Measurements from ENCODE around the gene GOSR2.
A peak's percentile ranks its signal among the peaks of the same experiment; 100 is the strongest.
"Not testable (repeated sequence)": the region's sequence is repeated elsewhere in the genome, so short reads cannot be mapped to it uniquely, and the experiment has no call there.

The GOSR2 gene

DNA sequence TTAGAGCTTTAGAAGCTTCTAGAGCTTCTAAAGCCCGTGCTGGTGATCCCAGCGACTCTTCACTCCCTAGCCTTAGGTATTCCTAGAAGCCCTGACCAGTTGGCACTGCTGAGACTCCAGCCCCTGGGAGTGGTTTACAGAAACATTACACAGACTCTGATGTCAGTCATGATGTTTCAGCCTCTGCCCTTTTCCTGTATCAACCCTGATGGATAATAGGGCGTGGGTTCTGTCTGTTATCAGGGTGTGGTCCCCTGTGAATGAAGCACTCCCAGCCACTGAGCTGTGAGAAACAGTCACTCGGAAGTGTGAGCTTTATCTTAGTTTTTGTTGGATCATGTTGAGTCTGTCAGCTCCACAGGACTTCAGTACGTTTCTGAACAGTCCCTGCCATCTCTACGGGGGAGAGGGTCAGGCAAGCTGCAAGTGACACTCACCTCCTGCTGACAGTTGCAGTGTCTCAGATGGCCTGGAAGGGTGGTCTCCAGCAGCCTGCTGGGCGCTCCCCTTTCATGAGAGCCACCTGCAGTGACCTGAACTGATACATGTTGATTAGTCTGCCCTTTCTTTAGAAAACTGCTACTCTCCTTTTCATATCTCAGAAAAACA is 12.8 kb downstream of the GOSR2 start:
- DNase-seq = no peak

DNA sequence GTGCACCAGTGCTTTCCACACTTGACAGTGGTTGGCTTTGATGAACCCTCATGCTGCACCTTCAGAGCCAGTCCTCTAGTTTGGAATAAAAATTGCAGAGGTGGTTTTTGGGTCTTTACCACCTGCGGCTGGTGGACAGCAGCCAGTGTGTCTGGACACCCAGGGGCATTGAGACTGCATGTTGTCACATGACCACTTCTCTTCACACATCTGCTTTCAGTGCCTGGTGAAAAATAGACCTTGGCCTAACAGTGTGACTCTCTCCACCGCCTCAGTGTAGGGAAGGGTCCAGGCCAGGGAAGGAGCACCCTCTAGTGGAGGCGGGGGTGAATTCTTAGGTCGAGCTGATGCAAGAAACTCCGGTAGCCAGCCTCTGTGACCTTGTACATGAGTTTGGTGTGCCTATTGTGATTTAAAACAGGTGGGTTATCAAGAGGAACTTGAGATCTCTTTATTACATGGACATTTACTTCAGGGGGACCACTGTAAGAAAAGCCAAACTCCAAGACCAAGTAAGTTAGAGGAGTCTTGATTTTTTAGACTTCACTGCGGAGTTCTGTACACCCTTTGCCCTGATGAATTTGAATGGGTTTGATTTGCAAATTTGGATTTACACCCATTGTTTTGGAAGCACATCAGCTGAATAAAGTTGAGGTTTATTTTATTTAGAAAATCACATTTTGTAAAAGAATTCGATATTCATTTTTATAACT is 17.9 kb downstream of the GOSR2 start:
- peak; percentile 42 to 77 for DNase-seq

DNA sequence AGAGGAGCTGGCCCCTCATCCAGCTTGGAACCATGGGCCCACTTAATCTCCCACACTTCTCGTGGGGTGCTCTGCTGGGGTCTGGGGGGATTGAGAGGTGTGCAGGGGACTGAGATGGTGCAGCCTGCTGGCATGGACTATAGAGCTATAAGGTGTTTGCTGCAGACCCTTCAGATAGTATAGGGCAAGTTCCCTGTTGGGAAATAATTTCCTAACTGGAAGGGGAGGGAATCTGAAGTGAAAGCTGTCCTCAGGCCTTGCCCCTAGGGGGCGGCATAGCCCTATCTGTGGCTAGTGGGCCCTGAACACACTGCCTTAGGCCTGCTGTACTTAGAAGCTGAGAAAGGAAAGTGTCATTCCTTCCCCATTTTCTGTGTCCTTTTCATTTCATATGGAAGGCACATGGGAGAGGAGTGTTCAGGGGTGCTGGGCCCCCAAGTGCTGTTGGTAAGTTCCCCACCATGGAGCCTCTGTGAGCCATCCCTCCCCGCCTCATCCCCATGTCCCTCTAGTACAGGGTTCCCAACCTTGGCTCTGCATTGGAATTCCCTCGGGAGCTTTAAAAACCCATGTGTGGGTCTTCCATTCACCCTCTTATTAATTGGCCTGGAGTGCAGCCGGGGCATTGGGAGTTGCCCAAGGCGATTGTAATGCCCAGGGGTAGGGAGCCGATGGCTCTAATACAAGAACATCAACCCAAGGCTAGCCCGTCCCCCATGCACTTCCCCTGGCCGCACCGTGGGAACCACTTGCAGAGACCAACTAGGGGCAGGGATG is 19.7 kb downstream of the GOSR2 start:
- peak; percentile 31 to 71 for DNase-seq

DNA sequence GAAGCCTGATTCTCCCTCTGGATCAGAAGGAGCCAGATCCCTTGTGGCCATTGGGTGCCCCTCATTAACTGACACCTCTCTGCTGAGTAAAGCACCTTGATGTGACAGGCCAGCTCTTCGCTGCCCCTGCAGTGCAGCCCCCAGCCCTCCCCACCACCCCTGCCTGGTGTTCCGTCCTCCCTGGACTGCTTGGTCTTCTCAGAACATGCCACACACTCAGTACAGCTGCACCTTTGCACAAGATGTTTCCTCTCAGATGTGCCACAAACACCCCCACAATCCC is 20.2 kb downstream of the GOSR2 start:
- no peak for DNase-seq

DNA sequence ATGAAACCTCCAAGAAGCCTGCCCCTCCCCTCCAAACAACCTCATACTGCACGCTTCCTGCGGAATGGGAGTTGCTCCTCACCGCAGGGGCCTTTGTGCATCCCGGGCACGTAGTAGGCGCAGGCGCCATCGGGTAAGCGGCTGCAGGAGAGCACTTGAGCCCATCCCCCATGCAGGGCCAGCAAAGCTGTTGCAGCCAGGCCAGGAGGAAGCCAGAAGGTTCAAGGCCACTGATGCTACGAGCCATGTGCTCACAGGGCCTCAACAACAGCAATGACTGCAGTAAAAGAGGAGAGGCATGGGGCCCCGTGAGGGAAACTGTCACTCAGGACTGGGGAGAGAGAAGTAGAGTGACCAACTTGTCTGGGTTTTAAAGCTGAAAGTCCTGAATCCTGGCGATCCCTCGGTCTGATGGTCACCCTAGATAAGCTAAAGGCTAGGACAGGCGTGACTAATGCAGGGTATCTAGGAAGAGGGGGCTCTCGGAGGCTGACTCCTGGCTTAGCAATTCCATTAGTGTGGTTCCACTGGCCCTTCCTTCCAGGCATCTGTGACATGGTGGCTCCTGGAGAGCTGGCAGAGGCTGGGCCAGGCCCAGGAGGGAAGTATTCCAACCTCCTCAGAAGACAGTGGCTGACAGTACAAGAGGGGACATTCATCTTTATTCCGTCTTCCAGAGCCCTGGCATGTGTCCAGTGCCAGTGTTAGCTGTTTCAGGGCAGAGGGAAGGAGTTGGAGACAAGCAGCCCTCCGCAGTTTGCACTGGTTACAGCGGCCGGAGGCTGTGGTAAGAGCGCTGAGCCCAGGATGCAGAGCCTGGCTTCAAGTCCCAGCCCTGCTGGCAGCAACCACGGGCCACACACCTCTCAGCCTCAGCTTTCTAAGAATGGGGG is 20.8 kb downstream of the GOSR2 start:
- no peak for DNase-seq

DNA sequence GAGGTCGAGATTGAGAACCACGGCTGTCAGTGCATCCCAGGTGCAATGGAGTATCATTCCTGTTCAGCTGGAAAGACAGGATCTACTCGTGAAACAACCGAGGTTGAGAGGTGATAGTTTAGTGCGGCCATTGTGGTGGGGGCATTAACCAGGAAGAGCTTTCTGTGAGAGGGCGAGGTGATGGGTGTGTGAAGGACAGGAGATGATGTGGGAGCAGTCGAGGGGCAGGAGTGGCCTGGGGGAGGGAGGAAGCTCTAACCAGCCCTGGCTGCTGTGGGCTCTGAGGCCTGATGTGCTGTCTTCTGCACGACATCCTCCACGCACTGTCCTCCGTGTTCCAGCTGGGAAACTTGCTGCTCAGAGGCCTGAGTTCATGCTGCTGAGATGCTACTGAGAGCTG is 22.0 kb downstream of the GOSR2 start:
- DNase-seq = no peak

DNA sequence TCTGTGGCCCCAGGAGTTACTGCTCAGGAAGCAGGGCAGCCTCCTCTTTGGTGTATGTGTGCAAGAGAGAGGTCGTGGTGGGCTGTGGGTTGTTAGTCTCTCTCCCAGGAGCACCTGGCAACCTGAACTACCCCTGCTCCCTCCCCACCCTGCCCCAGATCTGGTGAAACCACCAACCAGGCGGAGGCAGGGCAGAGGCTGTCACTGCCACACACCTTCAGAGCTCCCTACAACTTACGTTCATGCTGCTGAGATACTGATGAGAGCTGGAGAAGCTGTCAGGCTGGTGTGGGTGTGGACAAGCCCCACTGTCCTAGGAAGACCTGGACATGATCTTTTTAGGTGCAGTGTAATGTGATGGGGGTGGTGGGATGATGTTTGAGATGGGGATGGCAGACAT is 24.3 kb downstream of the GOSR2 start:
- DNase-seq = no peak

DNA sequence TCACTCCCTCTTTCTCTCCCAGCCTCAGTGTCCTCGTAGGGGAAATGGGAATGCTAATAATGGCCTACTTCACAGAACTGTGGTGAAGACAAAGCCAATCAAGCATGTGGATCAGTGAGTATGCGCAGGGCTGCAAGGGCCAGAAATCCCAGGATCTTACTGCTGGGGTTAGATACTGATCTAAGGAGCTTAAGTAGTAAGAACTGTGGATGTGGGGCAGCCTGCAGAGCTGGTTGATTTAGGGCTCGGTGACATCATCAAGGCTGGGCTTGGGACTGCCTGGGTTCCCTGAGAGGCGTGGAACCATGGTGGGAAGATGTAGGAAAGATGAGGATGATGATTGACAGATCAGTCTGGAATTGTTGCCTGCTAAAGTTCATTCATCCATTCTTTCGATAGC is 25.6 kb downstream of the GOSR2 start:
- DNase-seq = no peak

DNA sequence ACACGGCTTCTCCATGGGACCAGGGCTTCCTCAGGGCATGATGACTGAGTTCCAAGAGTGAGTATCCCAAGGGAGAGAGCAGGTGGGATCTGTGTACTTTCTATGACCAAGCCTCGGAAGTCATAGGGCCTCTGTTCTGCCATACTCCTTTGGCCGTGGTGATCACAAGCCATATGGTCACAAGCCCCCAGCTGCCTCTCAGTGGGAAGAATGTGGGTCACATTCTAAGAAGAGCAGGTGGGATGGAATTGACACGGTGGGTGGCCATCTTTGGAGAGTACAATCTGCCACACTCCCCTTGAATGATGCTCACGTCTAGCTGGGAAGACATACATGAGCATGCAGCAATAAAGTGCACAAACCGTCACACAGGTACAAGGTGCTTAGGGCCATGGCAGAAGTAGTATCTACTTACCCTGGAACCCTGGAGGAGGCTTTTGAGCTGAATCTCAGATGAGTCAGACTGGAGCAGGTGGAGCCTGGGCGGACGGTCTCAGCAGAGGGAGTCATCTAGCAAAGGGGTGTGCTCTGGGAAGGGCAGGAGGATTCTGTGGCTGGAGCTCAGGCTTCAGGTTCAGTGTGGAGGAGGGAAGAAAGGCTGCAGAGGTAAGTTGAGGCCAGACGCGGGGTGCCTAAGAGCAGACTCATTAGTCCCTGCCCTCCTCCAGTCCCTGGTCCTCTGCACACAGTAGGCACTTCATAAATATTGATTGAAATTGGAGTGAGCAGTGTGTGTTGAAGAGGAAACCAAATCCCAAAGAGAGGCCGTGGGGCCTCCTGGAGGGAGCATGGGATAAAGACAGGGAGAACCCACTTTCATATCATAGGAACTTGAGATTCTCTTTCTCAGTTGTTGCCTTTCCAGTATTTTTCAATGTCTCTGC is 26.6 kb downstream of the GOSR2 start:
- DNase-seq = no peak

DNA sequence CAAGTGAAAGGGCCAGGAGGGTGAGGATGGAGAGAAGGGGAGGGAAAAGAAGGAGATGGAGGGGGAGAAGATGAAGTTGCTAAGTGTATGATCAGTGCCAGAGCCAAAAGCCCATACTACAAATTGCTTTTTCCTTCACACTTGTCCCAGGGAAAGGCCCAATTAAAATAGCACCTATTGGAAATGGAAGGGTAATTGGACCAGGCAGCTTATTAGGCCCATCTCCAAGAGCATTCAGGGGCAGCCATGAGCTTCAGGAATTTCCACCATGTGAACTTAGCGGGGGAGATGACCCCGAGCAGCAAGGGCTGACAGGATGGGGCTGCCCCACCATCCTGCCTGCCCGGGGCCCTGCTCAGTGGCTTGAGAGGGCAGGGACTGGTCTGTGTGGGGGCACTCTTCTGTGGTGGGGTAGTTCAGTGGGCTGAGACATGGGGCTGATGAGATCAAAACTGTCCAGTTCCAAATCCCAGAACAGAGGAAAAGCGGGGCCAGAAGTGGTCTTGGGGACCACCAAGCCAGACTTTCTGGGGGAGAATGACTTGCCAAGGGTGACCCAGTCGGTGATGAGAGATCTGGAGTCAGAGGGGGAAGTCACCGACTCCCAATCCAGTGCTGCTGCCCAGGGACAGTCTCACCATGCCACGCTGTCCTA is 27.5 kb downstream of the GOSR2 start:
- DNase-seq = no peak

DNA sequence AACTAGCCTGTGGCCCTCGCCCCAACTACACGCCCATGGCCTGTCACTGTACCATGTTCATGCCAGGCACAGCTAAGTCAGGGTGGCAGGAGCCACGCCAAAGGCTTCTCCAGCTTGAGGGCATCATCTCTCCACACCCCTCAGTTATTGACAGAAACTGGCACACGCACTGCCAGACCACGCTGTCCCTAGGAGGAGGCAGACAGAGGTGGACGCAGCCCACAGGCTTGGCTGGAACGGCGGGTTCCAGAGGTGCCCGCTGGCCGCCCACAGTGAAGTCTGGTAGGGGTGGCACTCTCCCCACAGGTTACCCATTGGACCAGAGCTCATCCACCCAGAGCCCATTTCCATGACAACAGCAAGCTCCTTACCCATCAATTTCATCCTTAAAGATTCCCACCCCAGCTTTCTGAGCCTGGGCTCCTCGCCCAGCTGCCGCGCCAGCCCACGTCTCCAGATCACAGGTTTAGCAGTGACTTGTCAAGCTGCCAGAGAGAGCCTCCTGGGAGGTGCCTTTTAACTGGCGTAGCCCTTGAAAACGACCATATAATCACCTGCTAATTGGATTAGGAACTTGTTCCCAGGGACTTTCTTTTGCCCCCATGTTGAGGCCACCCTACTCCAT is 28.1 kb downstream of the GOSR2 start:
- no peak for DNase-seq

DNA sequence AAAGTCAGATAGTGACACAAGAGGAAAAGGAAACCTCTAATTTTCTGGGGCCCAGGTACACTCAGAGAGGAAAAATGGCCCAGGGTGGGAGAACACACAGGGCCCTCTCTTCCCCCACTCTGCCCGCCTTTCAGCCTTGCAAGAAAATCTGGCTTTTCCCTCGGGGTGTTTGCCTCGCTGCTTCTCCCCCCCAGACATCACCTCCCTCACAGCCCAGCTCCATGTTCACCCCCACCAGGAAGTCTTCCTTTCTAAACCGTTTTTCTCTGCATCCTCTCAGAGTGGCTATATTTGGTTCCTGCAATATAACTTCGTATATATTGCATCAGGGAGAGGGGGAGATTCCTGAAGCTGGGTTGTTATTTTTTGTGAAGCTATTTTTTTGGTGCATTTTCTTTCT is 28.7 kb downstream of the GOSR2 start:
- no peak for DNase-seq

DNA sequence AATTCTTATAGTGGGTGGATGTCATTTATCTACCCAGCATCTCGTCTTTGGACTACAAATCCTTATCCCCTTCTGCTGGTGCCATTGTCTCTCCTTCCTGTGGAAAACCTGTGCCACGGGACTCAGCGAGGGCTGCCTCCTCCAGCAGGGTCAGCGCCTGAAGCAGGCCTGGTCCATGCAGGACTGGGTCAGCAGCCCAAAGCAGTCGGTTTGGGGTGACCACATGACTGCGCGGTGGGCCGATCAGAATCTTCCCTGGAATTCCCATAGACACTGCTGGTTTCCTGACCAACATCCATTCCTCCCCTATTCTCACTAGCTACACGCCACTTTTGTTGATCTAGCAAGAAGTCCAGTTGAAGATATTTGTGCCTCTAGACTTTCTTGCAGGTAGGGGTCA is 29.2 kb downstream of the GOSR2 start:
- no peak for DNase-seq

DNA sequence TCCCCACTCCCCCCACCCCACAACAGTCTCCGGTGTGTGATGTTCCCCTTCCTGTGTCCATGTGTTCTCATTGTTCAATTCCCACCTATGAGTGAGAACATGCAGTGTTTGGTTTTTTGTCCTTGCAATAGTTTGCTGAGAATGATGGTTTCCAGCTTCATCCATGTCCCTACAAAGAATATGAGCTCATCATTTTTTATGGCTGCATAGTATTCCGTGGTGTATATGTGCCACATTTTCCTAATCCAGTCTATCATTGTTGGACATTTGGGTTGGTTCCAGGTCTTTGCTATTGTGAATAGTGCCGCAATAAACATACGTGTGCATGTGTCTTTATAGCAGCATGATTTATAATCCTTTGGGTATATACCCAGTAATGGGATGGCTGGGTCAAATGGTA is 30.2 kb downstream of the GOSR2 start:
- DNase-seq = not testable (repeated sequence)

DNA sequence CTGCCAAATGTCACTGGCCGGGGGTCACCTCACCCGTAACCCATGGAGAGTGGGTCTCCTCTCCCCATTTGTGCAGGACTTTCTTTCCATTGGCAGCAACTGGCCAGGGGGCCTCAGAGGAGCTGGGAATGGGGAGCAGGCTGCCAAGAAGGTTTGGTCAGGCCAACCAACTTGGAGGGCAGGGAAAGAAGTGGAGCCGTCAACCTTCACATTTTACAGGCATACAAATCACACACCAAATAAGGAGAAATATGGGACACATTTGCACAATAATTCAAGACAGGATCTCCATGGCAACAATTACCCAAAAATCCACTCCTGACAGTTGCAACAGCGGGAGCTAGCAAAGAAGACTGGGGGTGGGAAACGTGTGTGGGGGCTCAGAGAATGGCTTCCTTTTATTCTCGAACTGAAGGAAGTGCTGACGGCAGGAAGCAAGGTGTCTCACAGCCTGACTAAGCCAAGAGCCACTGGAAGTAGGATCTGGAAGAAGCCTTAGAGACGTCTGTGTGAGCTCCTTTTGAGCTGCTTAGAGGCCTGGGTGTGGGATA is 35.2 kb downstream of the GOSR2 start:
- peak in 1 of 2 donors; percentile 19 for DNase-seq

DNA sequence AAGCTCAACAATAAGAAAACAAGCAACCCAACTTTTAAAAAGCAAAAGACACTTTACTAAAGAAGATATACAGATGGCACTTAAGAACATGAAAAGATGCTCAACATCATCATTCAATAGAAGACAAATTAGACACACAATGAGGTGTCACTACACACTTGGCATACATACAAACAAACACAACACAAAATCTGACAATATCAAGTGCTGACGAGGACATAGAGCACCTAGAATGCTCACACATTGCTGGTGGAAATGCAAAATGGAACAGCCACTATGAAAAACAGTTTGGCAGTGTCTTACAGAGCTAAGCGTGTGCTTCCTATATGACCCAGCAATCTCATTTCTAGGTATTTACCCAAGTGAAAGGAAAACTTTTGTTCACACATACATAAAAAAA is 37.2 kb downstream of the GOSR2 start:
- no peak for DNase-seq

DNA sequence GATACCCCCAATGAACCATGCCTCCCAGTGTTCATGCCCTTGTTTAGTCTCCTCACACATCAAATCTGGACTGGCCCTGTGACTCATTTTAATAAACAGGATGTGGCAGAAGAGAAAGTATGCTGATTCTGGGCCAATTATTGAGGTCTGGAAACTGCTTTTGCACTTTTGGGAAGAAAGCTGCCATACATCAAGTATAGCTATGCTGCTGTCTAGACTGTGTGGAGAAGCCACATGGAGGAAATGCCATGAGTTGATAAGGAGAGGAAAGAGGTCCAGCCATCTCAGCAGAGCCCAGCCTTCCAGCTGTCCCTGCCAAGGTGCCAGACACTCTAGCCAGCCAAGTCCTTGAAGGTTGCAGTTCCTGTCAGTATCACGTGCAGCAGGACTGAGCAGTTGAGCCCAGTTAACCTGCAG is 39.4 kb downstream of the GOSR2 start:
- DNase-seq = no peak

DNA sequence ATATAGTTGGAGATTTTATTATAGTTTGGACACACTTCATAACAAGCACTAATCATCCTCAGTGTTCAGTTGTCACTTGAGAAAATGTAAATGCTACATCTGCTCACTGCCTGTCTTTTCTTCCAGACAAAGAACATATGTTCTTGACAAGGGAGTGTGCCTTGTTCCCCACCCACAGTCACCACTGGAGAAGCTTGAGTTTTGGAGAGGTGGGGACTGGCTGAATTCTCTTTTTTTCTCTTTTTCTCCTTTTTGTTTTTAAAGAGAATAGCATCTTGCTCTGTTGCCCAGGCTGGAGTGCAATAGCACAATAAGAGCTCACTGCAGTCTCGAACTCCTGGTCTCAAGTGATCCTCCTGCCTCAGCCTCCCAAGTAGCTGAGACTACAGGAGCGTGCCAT is 40.6 kb downstream of the GOSR2 start:
- no peak for DNase-seq

DNA sequence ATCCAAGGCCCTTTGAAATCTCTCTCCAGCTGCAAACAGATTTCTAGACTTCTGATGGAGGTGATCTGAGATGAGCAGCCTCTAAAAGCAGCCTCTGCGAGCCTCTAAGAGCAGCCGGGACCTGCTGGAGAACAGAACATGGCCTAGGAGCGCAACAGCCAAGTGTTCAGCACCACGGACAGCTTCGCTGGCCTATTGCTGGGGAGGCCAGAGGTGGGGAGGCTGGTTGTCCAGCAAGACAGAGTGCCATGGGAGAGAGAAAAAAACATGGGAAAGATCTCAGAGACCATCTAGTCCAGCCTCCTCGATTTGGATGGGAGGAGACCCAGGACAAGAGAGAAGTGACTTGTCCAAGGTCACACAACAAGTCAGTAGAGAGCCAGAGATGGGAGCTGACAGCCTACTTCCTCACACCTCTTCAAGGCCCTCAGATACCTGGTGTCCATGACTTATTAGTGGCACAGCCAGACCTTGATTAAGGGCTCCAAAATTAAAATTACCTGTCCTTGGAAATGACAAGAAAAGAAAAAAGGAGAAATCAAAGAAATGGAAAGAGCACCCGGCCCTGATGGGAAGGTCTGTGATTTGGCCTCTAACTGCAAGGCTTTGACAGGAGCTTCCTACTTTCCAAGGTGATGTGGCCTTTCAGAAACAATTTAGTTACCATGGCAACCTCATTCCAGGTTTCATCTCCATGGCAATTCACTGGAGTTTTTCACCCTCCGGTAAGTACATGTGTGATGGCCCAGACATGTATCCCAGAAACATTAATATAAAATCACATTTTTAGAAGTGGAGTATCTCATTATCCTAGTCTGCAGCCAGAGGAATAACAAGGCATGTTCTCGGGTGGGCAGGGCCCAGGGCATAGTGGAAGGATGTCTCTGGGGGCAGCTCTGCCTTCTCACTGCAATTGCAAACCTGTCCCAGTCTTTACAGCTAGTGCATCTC is 41.6 kb downstream of the GOSR2 start:
- DNase-seq = no peak

Measured in inflammatory macrophage treated with lipopolysaccharide for 1 hour (primary cell).